22Rv1 (cell line): ENCODE results near the gene RAB41.

Experiments used
- H3K27ac ChIP-seq: fragments of 450-650 bp; 2 replicates; pipeline ENCODE4 v1.5.1; 2017
- CTCF ChIP-seq: fragments of 450-650 bp; IDR thresholded peaks from 2 replicates; pipeline ENCODE4 v1.5.1; 2017; ENCODE audit warnings: mild to moderate bottlenecking
- ZFX ChIP-seq: fragments of 450-650 bp; IDR thresholded peaks from 2 replicates; pipeline ENCODE4 v1.6.1; 2017; ENCODE audit warnings: antibody characterized with exemption, borderline replicate concordance

RAB41 gene

GRCh38 chrX:70332600-70332999 is 50.6 kb downstream of the RAB41 start:
- peak; percentile 19; the same call in 1 of the 2 replicates for TF ChIP-seq CTCF
- TF ChIP-seq ZFX, result no peak

More at GRCh38 chrX:70332600-70332999, 50.6 kb downstream of the RAB41 start:
- no peak overlapping the region for H3K27ac ChIP-seq
